HFFc6 (cell line): ENCODE measurements around the gene BACH2. TPM values are rescaled to one million over a fixed set of nuclear protein-coding genes. Genes with fewer than 3 reads are reported as not detected.
A peak's percentile ranks its signal among the peaks of the same experiment; 100 is the strongest.

Experiments used
- DNase-seq: peaks from one replicate; pipeline ENCODE4 v3.0.0-alpha.2; 2018
- H3K27ac Mint-ChIP-seq: 2 replicates; pipeline ENCODE4 v1.8.0; 2020; ENCODE audit warnings: mild to moderate bottlenecking, mixed read lengths
- H3K27me3 Mint-ChIP-seq: 2 replicates; pipeline ENCODE4 v1.8.0; 2021; ENCODE audit warnings: mild to moderate bottlenecking, moderate library complexity, mixed read lengths; ENCODE audit not compliant: insufficient read depth
- H3K36me3 Mint-ChIP-seq: 2 replicates; pipeline ENCODE4 v1.8.0; 2021; ENCODE audit warnings: low read depth, mixed read lengths
- H3K4me1 Mint-ChIP-seq: 2 replicates; pipeline ENCODE4 v1.8.0; 2020; ENCODE audit warnings: low read depth, mixed read lengths
- H3K4me3 Mint-ChIP-seq: 2 replicates; pipeline ENCODE4 v1.8.0; 2020; ENCODE audit warnings: mild to moderate bottlenecking, moderate library complexity, mixed read lengths
- H3K9me3 Mint-ChIP-seq: 2 replicates; pipeline ENCODE4 v1.8.0; 2020; ENCODE audit warnings: mild to moderate bottlenecking, mixed read lengths
- CTCF ChIP-seq: fragments of 200-600 bp; sonication (generic); IDR thresholded peaks from 2 replicates; pipeline ENCODE4 v1.5.0; 2021; ENCODE audit warnings: antibody characterized with exemption, mild to moderate bottlenecking
- total RNA-seq, 6 experiments: library from RNA; stranded (reverse); fragmentation: NEBNext Ultra II Directional; extraction: Animal tissue kit (Norgen Biotek cat#: 25700); gene quantifications; 2 replicates in 1 of 6; 3 replicates in 5 of 6; pipeline ENCODE4 v1.2.3, GENCODE V29; 2021

The BACH2 gene
- total RNA-seq, 6 experiments from 2014 or later: not detected

DNA sequence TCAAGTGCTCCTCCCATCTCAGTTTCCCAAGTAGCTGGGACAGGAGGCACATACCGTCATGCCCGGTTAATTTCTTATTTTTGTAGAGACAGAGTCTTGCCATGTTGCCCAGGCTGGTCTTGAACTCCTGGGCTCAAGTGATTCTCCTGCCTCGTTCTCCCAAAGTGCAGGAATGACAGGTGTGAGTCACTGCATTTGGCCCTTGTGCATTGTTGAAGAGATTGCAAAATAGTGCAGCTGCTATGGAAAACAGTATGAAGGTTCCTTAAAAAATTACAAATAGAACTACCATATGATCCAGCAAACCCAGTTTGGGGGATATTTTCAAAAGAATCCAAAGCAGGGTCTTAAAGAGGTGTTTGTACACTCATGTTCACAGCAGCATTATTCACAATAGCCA lies 333.3 kb downstream of the BACH2 start:
- no peak for DNase-seq
- TF ChIP-seq CTCF: no peak
- Mint-ChIP-seq H3K4me1 (no peaks in the 10 kb centered on the region), H3K27ac (no peak overlapping the region), H3K36me3 (no peaks in the 10 kb centered on the region), H3K9me3 (no peaks in the 10 kb centered on the region), H3K4me3 (no peak overlapping the region), H3K27me3 (peaks cover 12% of the 10 kb centered on the region)

- TF ChIP-seq CTCF: no peak
- no peak for DNase-seq
- H3K27me3 Mint-ChIP-seq: peaks cover 12% of the 10 kb centered on the region
- H3K9me3 Mint-ChIP-seq: no peaks in the 10 kb centered on the region
- H3K27ac Mint-ChIP-seq: no peak overlapping the region
- H3K4me3 Mint-ChIP-seq: no peak overlapping the region
- no peaks in the 10 kb centered on the region for H3K36me3 Mint-ChIP-seq
- H3K4me1 Mint-ChIP-seq: no peaks in the 10 kb centered on the region
These were observed 335.2 kb downstream of the BACH2 start for GRCh38 chr6:89961481-89961880.

DNA sequence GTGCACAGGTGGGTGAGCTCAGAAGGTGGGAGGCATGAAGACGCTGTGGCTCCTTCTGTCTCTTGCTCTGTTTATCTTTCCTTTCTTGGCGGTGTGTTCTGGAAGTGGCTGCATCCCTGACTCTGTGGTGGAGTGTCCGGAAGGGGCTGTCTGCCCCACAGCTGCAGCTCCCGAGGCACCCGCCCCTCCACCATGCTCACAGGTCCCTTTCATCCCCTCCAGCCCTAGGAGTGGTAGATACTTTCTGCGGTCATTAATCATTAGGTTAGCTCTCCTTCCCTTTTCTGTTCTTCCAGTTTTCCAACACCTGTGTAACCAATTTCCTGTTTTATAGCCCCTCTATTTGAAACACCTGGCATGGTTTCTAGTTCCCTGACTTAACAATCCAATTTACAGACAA lies 336.8 kb downstream of the BACH2 start:
- Mint-ChIP-seq H3K27me3 (peaks cover 12% of the 10 kb centered on the region), H3K4me3 (no peak overlapping the region), H3K27ac (no peak overlapping the region), H3K36me3 (no peaks in the 10 kb centered on the region), H3K4me1 (peaks cover 4% of the 10 kb centered on the region; the same call in 1 of the 2 replicates), H3K9me3 (no peaks in the 10 kb centered on the region)
- no peak for TF ChIP-seq CTCF
- no peak for DNase-seq

DNA sequence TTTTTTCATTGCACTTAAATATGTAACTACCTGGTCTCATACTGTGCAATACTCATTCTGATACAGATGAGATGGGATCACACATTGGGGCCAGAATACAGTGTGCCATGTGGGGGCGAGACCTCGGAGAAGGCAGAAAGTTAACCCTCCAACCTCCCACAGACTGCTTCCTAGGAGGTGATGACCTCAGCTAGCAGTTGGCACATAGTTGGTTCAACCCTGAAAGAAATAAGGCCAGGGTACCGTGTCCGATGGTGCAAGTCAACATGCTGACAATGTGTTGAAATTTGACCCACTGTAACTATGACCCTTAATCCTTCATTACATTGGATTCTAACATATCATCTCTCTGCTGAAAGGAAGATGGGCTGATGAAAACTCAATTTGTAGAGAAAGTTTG lies 340.5 kb downstream of the BACH2 start:
- Mint-ChIP-seq H3K9me3 (no peaks in the 10 kb centered on the region), H3K27me3 (peaks cover 6% of the 10 kb centered on the region), H3K27ac (no peak overlapping the region), H3K36me3 (no peaks in the 10 kb centered on the region), H3K4me1 (peaks cover 39% of the 10 kb centered on the region), H3K4me3 (no peak overlapping the region)
- DNase-seq: no peak
- no peak for TF ChIP-seq CTCF

- H3K4me1 Mint-ChIP-seq: peaks cover 40% of the 10 kb centered on the region
- no peak overlapping the region; the same call in 1 of the 2 replicates for H3K27ac Mint-ChIP-seq
- H3K4me3 Mint-ChIP-seq: no peak overlapping the region
- H3K27me3 Mint-ChIP-seq: peaks cover 8% of the 10 kb centered on the region
- no peaks in the 10 kb centered on the region for H3K36me3 Mint-ChIP-seq
- H3K9me3 Mint-ChIP-seq: no peaks in the 10 kb centered on the region
- TF ChIP-seq CTCF: no peak
- no peak for DNase-seq
These were observed 341.3 kb downstream of the BACH2 start for GRCh38 chr6:89955364-89955763.

DNA sequence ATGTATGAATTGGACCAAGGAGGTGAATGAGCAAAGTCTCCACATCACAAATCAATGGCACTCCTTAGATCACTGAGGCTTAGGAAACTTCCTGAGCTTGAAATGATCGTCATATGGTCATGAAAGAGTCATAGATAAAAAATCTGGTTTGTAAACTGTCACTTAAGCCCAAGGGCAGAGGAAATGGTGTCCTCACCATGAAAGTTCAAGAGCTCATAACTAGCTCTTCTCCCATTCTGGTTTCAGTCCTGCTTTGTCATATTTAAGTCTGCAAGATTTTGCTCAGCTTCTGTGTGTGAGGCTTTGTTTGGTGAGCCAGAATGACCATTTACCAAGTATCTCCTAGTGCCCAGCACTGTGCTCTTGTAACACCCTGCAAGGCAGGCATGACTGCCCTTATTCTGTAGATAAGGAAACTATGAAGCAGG lies 341.9 kb downstream of the BACH2 start:
- H3K27me3 Mint-ChIP-seq: peaks cover 5% of the 10 kb centered on the region
- peaks cover 40% of the 10 kb centered on the region for H3K4me1 Mint-ChIP-seq
- H3K4me3 Mint-ChIP-seq: no peak overlapping the region

More for the DNA sequence above, 341.9 kb downstream of the BACH2 start:
- Mint-ChIP-seq H3K36me3 (no peaks in the 10 kb centered on the region), H3K27ac (no peak overlapping the region; the same call in 1 of the 2 replicates), H3K9me3 (no peaks in the 10 kb centered on the region)
- TF ChIP-seq CTCF: no peak
- DNase-seq: peak; percentile 26
